ENCODE results near the gene EIF5AL1. TPM values are rescaled to one million over a fixed set of nuclear protein-coding genes. Genes with fewer than 3 reads are reported as not detected.

The EIF5AL1 gene
- total and polyA plus RNA-seq, 4 donors = 0.05 to 2.1 (median 0.52) TPM

- Histone ChIP-seq H3K4me3 (ENCODE audit: low read depth in 1 of 3, low read length in 3 of 3) (no peak overlapping the region), H3K27ac (ENCODE audit: low read depth in 1 of 2, low read length in 2 of 2) (no peak overlapping the region), H3K36me3 (ENCODE audit: control insufficient read depth in 4 of 4, insufficient read depth in 3 of 4, low read depth in 1 of 4, low read length in 3 of 4) (no peaks in the 10 kb centered on the region), H3K9ac (ENCODE audit: low read depth in 1 of 2, low read length in 2 of 2) (no peak overlapping the region), H3K9me3 (ENCODE audit: control insufficient read depth in 4 of 4, low read length in 3 of 4) (no peaks in the 10 kb centered on the region), H3K27me3 (ENCODE audit: control insufficient read depth in 4 of 4, insufficient read depth in 4 of 4, low read length in 3 of 4) (no peaks in the 10 kb centered on the region), H3K4me1 (ENCODE audit: control insufficient read depth in 4 of 4, insufficient read depth in 4 of 4, low read length in 3 of 4) (no peaks in the 10 kb centered on the region)
- 84% methylated on average over 3 of the region's 3 CpGs for WGBS
- no peak for TF ChIP-seq SP1 (IDR thresholded peaks at IDR 0.05)
- TF ChIP-seq JUND (IDR thresholded peaks at IDR 0.05) = no peak
- TF ChIP-seq YY1 (IDR thresholded peaks at IDR 0.05) = no peak
- TF ChIP-seq, protein P1, sequence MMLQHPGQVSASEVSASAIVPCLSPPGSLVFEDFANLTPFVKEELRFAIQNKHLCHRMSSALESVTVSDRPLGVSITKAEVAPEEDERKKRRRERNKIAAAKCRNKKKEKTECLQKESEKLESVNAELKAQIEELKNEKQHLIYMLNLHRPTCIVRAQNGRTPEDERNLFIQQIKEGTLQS (IDR thresholded peaks at IDR 0.05) = no peak
- TF ChIP-seq, protein P2, sequence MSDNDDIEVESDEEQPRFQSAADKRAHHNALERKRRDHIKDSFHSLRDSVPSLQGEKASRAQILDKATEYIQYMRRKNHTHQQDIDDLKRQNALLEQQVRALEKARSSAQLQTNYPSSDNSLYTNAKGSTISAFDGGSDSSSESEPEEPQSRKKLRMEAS (IDR thresholded peaks at IDR 0.05) = no peak
- TF ChIP-seq HNF4A (conservative IDR thresholded peaks at IDR 0.05) = no peak
- no peak for TF ChIP-seq TAF1 (conservative IDR thresholded peaks at IDR 0.05)
- TF ChIP-seq, protein P3, sequence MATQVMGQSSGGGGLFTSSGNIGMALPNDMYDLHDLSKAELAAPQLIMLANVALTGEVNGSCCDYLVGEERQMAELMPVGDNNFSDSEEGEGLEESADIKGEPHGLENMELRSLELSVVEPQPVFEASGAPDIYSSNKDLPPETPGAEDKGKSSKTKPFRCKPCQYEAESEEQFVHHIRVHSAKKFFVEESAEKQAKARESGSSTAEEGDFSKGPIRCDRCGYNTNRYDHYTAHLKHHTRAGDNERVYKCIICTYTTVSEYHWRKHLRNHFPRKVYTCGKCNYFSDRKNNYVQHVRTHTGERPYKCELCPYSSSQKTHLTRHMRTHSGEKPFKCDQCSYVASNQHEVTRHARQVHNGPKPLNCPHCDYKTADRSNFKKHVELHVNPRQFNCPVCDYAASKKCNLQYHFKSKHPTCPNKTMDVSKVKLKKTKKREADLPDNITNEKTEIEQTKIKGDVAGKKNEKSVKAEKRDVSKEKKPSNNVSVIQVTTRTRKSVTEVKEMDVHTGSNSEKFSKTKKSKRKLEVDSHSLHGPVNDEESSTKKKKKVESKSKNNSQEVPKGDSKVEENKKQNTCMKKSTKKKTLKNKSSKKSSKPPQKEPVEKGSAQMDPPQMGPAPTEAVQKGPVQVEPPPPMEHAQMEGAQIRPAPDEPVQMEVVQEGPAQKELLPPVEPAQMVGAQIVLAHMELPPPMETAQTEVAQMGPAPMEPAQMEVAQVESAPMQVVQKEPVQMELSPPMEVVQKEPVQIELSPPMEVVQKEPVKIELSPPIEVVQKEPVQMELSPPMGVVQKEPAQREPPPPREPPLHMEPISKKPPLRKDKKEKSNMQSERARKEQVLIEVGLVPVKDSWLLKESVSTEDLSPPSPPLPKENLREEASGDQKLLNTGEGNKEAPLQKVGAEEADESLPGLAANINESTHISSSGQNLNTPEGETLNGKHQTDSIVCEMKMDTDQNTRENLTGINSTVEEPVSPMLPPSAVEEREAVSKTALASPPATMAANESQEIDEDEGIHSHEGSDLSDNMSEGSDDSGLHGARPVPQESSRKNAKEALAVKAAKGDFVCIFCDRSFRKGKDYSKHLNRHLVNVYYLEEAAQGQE (IDR thresholded peaks at IDR 0.05) = no peak
- no peak for TF ChIP-seq RAD21 (IDR thresholded peaks at IDR 0.05)
- no peak for TF ChIP-seq NR2F2 (IDR thresholded peaks at IDR 0.05)
- no peak for TF ChIP-seq HNF4G (IDR thresholded peaks at IDR 0.05)
- TF ChIP-seq RXRA (IDR thresholded peaks at IDR 0.05) = no peak
- no peak for TF ChIP-seq FOXA1 (IDR thresholded peaks at IDR 0.05)
- TF ChIP-seq EGR1 (IDR thresholded peaks at IDR 0.05; ENCODE audit: low read depth in 2 of 2) = no peak
- TF ChIP-seq, protein P4, sequence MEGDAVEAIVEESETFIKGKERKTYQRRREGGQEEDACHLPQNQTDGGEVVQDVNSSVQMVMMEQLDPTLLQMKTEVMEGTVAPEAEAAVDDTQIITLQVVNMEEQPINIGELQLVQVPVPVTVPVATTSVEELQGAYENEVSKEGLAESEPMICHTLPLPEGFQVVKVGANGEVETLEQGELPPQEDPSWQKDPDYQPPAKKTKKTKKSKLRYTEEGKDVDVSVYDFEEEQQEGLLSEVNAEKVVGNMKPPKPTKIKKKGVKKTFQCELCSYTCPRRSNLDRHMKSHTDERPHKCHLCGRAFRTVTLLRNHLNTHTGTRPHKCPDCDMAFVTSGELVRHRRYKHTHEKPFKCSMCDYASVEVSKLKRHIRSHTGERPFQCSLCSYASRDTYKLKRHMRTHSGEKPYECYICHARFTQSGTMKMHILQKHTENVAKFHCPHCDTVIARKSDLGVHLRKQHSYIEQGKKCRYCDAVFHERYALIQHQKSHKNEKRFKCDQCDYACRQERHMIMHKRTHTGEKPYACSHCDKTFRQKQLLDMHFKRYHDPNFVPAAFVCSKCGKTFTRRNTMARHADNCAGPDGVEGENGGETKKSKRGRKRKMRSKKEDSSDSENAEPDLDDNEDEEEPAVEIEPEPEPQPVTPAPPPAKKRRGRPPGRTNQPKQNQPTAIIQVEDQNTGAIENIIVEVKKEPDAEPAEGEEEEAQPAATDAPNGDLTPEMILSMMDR (IDR thresholded peaks at IDR 0.05; ENCODE audit: low read depth, low read length, missing input control) = no peak
- no peak for TF ChIP-seq ZBTB33 (IDR thresholded peaks at IDR 0.05)
- no peak for TF ChIP-seq GABPA (IDR thresholded peaks at IDR 0.05 in 1 of 2, conservative IDR thresholded peaks at IDR 0.05 in 1 of 2)
- no peak for TF ChIP-seq FOXA2 (IDR thresholded peaks at IDR 0.05)
- no peak for DNase-seq (ENCODE audit: low spot score)
These were observed 29.0 kb upstream of the EIF5AL1 start for GRCh38 chr10:79483299-79483698.

Measured in liver (tissue), 9 donors.